GM23248 (cell line): ENCODE data around the gene CELF6.

Source experiments
- EZH2 ChIP-seq: fragments of 200-600 bp; sonication (generic); IDR thresholded peaks from 2 replicates; pipeline ENCODE4 v1.6.1; 2018; ENCODE audit warnings: antibody characterized with exemption, mild to moderate bottlenecking; ENCODE audit not compliant: insufficient read depth, poor library complexity, severe bottlenecking
- EZH2phosphoT487 ChIP-seq: fragments of 200-600 bp; sonication (generic); IDR thresholded peaks from 2 replicates; pipeline ENCODE4 v1.6.1; 2018; ENCODE audit warnings: antibody characterized with exemption, moderate library complexity, mild to moderate bottlenecking, low read depth; ENCODE audit not compliant: insufficient read depth

GRCh38 chr15:72272213-72272996, 47.6 kb downstream of the CELF6 start, which contains the start of gene PARP6:
- TF ChIP-seq EZH2phosphoT487 (no peak), EZH2 (no peak)
